ENCODE measurements around the gene ERCC1. TPM values are rescaled to one million over a fixed set of nuclear protein-coding genes. Genes with fewer than 3 reads are reported as not detected.

ERCC1 gene
- total RNA-seq, 1 experiment from 2014 or later: 103 TPM

DNA sequence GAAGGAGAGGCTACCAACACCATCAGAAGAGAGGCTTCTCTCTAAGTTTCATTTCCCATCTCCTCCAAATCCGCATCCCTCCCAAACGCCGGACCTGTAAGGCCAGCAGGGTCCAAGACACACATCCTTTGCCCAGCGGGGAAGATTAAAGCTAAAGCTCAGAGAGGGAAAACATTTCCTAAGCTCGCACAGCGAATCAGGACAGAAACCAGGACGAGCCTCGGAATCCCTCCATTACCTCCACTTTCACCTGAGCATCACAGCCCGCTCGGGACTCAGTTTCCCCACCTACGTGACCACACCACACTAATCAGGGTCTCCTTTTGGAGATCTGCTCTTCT lies 43.4 kb upstream of the ERCC1 start:
- CTCF ChIA-PET: interaction anchor here (0.7 to 4.7 kb wide), 11 partner anchors 8 to 65 kb away, joined by 3 to 56 read pairs (median 4); no protein-coding TSS in a partner anchor
- intact Hi-C loops (cut with micrococcal nuclease): no loop called here
- no TSS peak for BruUV-seq (replicated peaks)

More for the DNA sequence above, 43.4 kb upstream of the ERCC1 start:
- POLR2A ChIA-PET: interaction anchor here (0.6 to 5.4 kb wide), 25 partner anchors 9 to 225 kb away, joined by 3 to 72 read pairs (median 4); partner anchors contain the start of genes GIPR and PPP1R13L
- Histone ChIP-seq H3K9me3 (ENCODE audit: control insufficient read depth in 1 of 2, insufficient read depth in 1 of 2, low read depth in 1 of 2, low read length in 2 of 2) (no peaks in the 10 kb centered on the region), H3K4me3 (replicated peaks in 1 of 2; ENCODE audit: low read depth in 1 of 2, low read length in 2 of 2) (peak overlapping the region; percentile 57 to 97), H2AFZ (ENCODE audit: low read depth, low read length, poor library complexity, severe bottlenecking) (peak overlapping the region; percentile 66), H3K27ac (ENCODE audit: low read depth, low read length) (no peak overlapping the region), H3K9me2 (ENCODE audit: insufficient read depth) (no peaks in the 10 kb centered on the region), H3K36me3 (ENCODE audit: control insufficient read depth in 1 of 2, insufficient read depth in 2 of 2, low read length in 2 of 2) (no peaks in the 10 kb centered on the region; a peak in 1 of 4 replicates), H4K20me1 (ENCODE audit: insufficient read depth) (no peaks in the 10 kb centered on the region; the same call in 1 of the 2 replicates), H3K79me2 (ENCODE audit: insufficient read depth, low read length) (peaks cover 23% of the 10 kb centered on the region; the same call in 1 of the 2 replicates), H3K9ac (ENCODE audit: low read length) (peak overlapping the region; percentile 99), H3K4me2 (ENCODE audit: low read length) (peak overlapping the region; percentile 100), H3K4me1 (ENCODE audit: control insufficient read depth in 1 of 2, insufficient read depth in 2 of 2, low read length in 2 of 2) (peaks cover 4 to 43% of the 10 kb centered on the region in 2 experiments), H3K27me3 (ENCODE audit: insufficient read depth, low read length) (no peaks in the 10 kb centered on the region)
- TF ChIP-seq EZH2phosphoT487 (IDR thresholded peaks at IDR 0.05; ENCODE audit: borderline replicate concordance): no peak
- no peak for TF ChIP-seq SRF (IDR thresholded peaks at IDR 0.05; ENCODE audit: low read depth)
- no peak for TF ChIP-seq CBX3 (IDR thresholded peaks at IDR 0.05; ENCODE audit: low read depth)
- TF ChIP-seq RAD21 (IDR thresholded peaks at IDR 0.05; ENCODE audit: low read depth): no peak
- no peak for TF ChIP-seq EZH2 (IDR thresholded peaks at IDR 0.05)
- TF ChIP-seq MAX (IDR thresholded peaks at IDR 0.05): no peak
- TF ChIP-seq, protein P1, sequence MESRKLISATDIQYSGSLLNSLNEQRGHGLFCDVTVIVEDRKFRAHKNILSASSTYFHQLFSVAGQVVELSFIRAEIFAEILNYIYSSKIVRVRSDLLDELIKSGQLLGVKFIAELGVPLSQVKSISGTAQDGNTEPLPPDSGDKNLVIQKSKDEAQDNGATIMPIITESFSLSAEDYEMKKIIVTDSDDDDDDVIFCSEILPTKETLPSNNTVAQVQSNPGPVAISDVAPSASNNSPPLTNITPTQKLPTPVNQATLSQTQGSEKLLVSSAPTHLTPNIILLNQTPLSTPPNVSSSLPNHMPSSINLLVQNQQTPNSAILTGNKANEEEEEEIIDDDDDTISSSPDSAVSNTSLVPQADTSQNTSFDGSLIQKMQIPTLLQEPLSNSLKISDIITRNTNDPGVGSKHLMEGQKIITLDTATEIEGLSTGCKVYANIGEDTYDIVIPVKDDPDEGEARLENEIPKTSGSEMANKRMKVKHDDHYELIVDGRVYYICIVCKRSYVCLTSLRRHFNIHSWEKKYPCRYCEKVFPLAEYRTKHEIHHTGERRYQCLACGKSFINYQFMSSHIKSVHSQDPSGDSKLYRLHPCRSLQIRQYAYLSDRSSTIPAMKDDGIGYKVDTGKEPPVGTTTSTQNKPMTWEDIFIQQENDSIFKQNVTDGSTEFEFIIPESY (IDR thresholded peaks at IDR 0.05; ENCODE audit: extremely low read depth, insufficient replicate concordance, low read length): no peak
- no peak for TF ChIP-seq POLR2AphosphoS5 (IDR thresholded peaks at IDR 0.05; ENCODE audit: low read depth, low read length)
- no peak for TF ChIP-seq FOSL1 (IDR thresholded peaks at IDR 0.05; ENCODE audit: low read depth)
- no peak for TF ChIP-seq ZNF274 (IDR thresholded peaks at IDR 0.05; ENCODE audit: low read depth, low read length)
- TF ChIP-seq TCF7L2 (IDR thresholded peaks at IDR 0.05; ENCODE audit: borderline replicate concordance, extremely low read depth, insufficient read depth, insufficient read length): no peak
- no peak for TF ChIP-seq JUND (IDR thresholded peaks at IDR 0.05)
- no peak for TF ChIP-seq ZFX (IDR thresholded peaks at IDR 0.05)
- ATAC-seq (no peak), DNase-seq (ENCODE audit: low read depth, low spot score) (no peak)
- RAD21 ChIA-PET (ENCODE audit: low non-redundant PET in 1 of 2, low total read pairs in 2 of 2, uncharacterized antibody in 2 of 2, unreplicated experiment in 2 of 2): interaction anchor here (1.2 to 2.0 kb wide), 3 partner anchors 12 to 27 kb away, joined by 4 to 5 read pairs (median 5); no protein-coding TSS in a partner anchor
